ENCODE data around the gene ZBED1. TPM values are rescaled to one million over a fixed set of nuclear protein-coding genes. Genes with fewer than 3 reads are reported as not detected.

The ZBED1 gene
- total and polyA plus RNA-seq, 9 of the 15 experiments (the other 6 are each of a cell fraction or from before 2014, with no cell fraction given), result 0.61 to 27.6 (median 13.9) TPM

GRCh38 chrX:2516623-2517022, 15.8 kb upstream of the ZBED1 start (continued):
- TF ChIP-seq KHSRP (IDR thresholded peaks at IDR 0.05), result no peak

GRCh38 chrX:2514131-2514530, 13.4 kb upstream of the ZBED1 start:
- Histone ChIP-seq H3K36me3 (ENCODE audit: control insufficient read depth, insufficient read depth, low read length) (no peaks in the 10 kb centered on the region), H3K9me3 (replicated peaks; ENCODE audit: control insufficient read depth, insufficient read depth, low read depth, low read length) (no peaks in the 10 kb centered on the region), H3K79me2 (ENCODE audit: control insufficient read depth, insufficient read depth, low read length) (no peaks in the 10 kb centered on the region), H3K9me1 (ENCODE audit: control insufficient read depth, insufficient read depth, low read length) (no peaks in the 10 kb centered on the region), H4K20me1 (replicated peaks; ENCODE audit: control insufficient read depth, insufficient read depth, low read length) (no peaks in the 10 kb centered on the region), H3K27ac (ENCODE audit: extremely low read depth, low read depth, low read length) (no peak overlapping the region), H3K9ac (ENCODE audit: insufficient read depth in 1 of 2, low read depth in 2 of 2, low read length in 2 of 2) (no peak overlapping the region), H2AFZ (ENCODE audit: low read depth, low read length) (no peak overlapping the region), H3K4me1 (replicated peaks in 1 of 2; ENCODE audit: control insufficient read depth in 2 of 2, insufficient read depth in 2 of 2, low read length in 2 of 2) (no peaks in the 10 kb centered on the region), H3K4me3 (no peak overlapping the region), H3K27me3 (ENCODE audit: control insufficient read depth in 2 of 2, insufficient read depth in 2 of 2, low read length in 2 of 2) (no peaks in the 10 kb centered on the region; a peak in 2 of 5 replicates), H3K4me2 (ENCODE audit: insufficient read depth, low read length) (no peak overlapping the region)
- POLR2A ChIA-PET, result no interaction called here
- 4% methylated on average over 5 of the region's 5 CpGs for WGBS (ENCODE audit: insufficient coverage, low coverage, missing lambda C conversion rate)
- ATAC-seq, result no peak
- no peak for DNase-seq (ENCODE audit: extremely low read depth in 1 of 4, low spot score in 3 of 4)
- BruUV-seq (replicated peaks), result no TSS peak
- FAIRE-seq, result no peak
- CTCF ChIA-PET (ENCODE audit: low intra/inter-chr PET ratio), result no interaction called here
- in situ Hi-C loops (cut with MboI), result no loop called here
- intact Hi-C loops (cut with micrococcal nuclease), result no loop called here
- TF ChIP-seq POU5F1 (IDR thresholded peaks at IDR 0.05; ENCODE audit: borderline replicate concordance, low read depth, low read length, partially characterized antibody) (no peak), ZNF586 (CRISPR knock-in tag; conservative IDR thresholded peaks at IDR 0.05) (no peak), TRIM25 (IDR thresholded peaks at IDR 0.05; ENCODE audit: borderline replicate concordance) (no peak), RBBP5 (IDR thresholded peaks at IDR 0.05; ENCODE audit: borderline replicate concordance, insufficient read depth, low read length, poor library complexity, severe bottlenecking) (no peak), TRIM28 (IDR thresholded peaks at IDR 0.05) (no peak), NR2C1 (IDR thresholded peaks at IDR 0.05) (no peak), NR2C1 (tag; IDR thresholded peaks at IDR 0.05) (no peak), CBX3 (IDR thresholded peaks at IDR 0.05; ENCODE audit: borderline replicate concordance in 1 of 2, low read length in 2 of 2) (no peak), GMEB1 (CRISPR knock-in tag; IDR thresholded peaks at IDR 0.05) (no peak), ZNF217 (CRISPR knock-in tag; IDR thresholded peaks at IDR 0.05) (no peak), KDM1A (IDR thresholded peaks at IDR 0.05) (no peak), MED1 (CRISPR knock-in tag; IDR thresholded peaks at IDR 0.05; ENCODE audit: borderline replicate concordance) (no peak), IRF2 (CRISPR knock-in tag; IDR thresholded peaks at IDR 0.05) (no peak), BRCA1 (IDR thresholded peaks at IDR 0.05) (no peak), BRCA1 (CRISPR knock-in tag; IDR thresholded peaks at IDR 0.05) (no peak), ZBTB1 (CRISPR knock-in tag; IDR thresholded peaks at IDR 0.05; ENCODE audit: borderline replicate concordance, low read depth) (no peak), IFI16 (CRISPR knock-in tag; IDR thresholded peaks at IDR 0.05) (no peak), ZNF785 (CRISPR knock-in tag; IDR thresholded peaks at IDR 0.05) (no peak)
